Kasumi-1 (cell line): ENCODE data around the gene CLRN3.

Experiments
- DNase-seq, 2 experiments: peaks; one replicate each; lab custom pipeline; 2025; lab: John Stamatoyannopoulos, UW

Gene CLRN3

DNA sequence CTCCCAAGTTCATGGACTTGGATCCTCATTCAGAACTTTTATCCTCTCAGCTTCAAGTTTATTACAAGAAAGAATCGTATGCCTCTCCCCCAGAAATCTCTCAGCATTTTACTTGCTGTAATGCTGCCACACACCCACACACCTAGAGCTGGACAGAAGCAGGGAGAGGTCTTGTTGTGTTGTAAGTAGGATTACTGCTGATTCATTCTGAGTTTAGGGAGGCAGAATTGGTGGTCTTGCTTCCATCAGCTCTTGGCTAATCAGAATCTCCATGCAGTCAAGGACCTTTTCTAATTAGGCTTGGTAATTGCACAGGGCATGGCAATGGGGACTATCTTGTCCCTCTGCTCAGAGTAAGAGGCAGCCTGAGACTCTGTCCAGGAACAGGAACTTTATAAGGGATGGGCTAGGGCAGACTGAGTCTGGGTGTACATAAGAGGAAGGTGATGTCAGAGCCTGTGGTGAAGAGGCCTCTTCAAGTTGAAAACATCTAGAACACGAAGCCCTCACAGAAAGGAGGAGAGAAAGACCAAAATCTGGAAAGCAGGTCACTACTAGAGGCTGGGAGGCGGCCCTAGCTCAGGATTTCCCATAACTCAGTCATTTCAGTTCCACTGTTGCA, 7.1 kb upstream of the CLRN3 start:
- DNase-seq: peak; percentile 91 to 93

DNA sequence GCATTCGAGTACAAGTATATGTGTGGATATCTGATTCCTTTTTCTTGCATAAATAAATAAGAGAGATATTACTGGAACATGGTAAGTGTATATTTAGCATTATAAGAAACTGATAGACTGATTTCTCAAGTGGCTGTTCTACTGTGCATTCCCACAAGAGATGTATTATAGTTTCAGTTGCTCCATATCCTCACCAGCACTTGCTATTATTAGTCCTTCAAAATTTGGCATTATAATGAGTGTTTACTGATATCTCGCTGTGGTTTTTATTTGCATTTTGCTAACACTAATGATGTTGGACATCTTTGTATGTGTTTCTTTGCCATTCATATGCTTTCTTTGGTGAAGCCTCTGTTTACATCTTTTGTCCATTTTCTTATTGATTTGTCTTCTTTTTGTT, 4.4 kb upstream of the CLRN3 start:
- no peak for DNase-seq

DNA sequence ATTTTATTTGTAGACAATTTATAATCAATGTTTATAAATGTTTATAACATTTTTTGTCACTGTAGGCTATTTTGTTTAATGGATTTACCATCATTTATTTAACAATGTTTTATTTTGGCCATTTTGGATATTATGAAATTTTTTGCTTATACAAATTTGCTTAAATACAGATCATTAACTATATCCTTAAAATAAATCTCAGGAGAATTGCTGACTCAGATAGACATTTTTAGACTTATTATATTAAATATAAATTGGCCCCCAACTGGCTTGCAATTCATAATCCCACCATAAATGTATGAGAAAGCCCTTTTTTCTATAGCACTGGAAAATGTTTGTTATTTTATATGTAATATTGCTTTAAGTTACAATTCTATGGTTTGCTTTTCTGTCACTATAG, 3.8 kb upstream of the CLRN3 start:
- no peak for DNase-seq

DNA sequence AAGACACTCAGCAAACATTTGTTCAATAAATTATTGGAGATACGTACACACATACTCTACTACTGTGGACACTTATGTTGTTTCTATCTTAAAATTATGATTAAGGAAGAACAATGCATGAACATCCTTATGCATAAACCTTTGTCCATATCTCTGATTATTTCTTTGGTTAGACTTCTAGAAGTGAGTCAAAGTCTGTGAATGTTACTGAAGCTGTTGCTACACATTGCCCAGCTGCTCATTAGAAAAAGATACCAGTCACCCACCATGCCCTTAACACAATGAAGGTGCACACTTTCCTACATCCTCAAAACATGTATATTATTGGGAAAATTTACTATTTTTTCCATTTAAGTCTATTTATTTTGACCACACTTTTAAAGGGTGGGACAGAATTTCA, 1.4 kb upstream of the CLRN3 start:
- DNase-seq: no peak

DNA sequence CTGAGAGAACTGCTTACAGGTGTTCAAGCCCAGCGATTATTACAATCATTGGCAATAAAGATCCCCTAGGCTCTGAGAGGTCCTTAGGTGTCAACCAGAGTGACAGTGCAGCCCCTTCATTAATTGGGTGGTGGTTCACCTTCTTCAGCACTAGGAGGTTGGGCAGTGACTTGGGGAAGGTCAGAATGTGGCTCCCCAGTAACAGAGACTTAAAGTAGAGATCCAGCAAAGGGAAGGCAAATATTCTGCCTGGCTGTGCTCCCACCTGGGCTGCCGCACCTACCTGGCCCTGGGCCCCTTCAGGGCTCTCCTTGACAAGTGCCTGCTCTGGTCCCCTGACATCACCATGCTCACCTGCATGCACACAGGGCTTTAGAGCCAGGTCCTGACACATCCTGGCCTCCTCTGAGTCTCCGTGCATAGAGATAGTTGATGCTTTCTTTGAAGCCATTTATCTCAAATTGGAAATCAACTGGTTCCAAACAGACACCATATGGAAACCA, 1.9 kb downstream of the CLRN3 start:
- no peak for DNase-seq

DNA sequence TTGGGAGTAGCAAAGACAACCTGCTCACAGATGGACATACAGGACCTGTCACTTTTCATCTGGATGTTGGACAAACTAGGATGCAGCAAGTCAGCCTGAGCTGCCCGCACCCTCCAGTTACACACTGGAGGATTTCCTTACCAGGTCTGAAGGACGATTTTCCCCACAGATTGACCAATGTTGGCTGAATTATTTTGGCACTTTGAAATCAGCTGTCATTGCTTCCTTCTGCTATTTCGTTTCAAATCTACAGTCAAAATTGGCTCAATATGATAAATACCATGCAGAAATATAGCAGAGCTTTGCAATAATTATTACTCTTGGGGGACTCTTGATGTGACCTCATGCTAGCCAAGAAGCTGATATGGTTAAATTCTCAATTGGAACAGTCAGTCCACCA, 2.5 kb downstream of the CLRN3 start:
- DNase-seq: no peak

DNA sequence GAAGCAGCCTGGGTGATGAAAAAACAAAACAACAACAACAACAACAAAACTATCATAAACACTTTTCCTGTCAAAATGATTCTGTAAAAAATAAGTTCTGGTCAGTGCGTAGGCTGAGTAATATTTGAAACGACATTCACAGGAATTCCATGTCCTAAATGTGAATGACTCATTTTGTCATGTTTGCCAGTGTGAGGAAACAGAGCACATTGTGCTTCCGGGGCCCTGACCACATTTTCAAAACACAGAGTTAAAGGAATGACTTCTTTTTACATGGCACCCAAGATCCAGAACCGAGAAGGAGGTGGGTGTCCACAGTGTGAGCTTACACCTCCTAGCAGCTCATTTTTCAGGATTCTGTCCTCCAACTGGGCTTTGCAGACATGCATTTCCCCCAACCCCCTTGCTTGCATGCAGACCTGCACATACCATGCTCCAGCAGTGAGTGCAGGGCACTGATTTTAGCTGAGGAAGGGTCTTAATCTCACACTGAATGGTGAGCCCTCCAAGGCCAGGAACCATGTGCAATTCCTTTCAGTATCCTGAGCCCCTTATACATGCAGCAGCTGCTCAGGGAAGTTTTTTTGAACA, 3.0 kb downstream of the CLRN3 start:
- DNase-seq: peak; percentile 88 to 92

DNA sequence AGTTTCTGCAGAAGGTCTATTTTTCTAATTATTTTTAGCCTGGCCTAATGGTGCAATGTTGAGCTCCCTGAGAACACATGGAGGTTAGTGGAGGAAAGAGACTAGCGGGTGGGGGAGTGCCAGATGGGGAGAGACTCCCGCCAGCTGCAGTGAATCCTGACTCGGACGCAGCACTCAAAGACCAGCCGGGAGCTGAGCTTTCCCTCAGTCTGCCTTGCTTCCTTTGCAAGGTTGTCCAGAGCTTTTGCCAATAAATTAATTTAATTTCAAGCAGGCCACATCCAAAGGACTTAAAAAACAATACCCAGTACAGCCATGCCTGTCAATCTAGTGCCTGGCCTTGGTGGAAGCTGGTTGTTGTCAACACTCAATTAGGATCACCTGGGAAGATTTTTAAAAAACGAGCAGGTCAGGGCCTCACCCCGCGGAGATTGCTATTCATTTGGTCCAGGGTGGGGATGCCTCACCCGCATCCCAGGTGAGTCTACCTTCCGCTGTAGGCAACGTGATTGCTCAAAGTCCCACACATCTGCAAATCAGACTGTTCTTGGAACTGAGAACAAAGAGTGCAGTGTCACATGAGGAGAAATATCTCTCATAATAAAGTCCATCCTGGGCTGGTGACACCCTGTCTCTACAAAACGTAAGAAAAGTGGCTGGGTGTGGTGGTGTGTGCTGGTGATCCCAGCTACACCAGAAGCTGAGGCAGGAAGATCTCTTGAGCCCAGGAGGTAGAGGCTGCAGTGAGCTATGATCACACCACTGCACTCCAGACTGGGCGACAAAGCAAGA, 4.0 kb downstream of the CLRN3 start:
- peak; percentile 36 to 48 for DNase-seq

DNA sequence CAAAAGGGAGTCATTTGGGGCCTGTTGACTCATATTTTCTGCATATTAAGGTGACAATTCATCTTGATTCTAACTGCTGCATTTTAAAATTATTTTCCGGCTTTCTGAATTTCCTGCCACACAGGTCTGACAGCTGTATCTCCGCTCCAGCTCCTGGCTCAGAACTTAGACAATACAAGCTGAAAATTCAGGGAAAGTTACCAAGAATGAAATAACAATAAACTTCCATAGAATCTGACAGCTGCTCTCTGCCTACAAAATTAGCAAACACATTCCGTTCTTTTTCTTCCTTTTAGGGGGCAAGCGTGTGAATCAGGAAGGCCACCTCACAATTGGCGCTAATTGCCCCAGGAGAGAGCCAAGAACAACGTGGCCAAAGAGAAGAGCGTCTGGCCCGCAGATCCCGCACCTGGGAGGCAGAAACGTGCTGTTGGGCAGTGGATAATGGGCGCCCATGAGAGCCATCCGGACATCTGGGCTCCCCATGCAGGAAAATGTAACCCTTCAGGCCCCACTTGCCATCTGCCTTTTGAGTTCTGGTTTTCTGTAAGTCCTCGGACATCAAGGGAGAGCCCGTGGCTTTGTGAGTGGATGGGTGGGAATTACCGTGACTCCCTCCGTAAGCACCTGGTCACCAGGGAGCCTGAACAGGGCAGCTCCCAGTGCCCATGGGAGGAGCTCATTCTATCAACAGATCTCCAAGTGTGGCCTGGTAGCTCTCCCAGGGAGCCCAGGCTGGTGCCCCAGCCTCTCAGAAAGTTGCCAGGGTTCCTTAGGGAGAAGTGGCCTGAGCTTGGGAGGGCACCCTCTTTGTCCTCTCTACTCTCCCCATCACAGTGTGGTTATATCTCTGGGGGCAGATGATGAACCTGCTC, 5.0 kb downstream of the CLRN3 start:
- no peak for DNase-seq

DNA sequence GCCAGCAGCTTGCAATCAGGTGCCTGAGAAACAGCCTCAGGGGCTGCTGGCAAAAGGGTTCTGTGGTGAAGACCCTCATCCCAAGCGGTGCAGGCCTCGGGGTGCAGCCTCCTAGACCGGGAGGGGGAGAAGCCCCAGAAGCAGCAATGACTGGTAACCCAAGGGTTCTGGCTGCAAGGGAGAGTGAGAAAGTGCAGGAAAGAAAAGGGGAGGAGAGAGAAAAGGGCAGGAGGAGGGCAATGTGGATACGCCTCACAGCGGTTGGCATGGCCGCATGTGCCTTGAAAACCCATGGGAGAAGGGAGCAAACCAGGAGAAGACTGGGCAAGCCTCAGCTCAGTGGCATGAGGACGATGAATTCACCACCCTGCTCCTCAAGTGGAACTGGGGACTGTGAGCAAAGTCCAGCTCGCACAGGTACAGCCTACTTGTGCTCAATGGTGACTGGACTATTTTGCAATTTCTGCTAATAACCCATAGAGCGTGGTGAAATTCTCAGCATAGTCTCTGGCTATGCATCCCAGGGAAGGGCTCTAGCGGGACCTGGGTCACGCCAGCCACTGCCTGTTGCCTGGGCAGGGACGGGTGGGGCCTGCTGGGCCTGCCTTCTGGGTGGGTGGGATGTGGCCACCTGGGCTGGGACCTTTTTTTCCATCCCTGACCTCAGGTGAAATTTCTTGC, 6.2 kb downstream of the CLRN3 start:
- no peak for DNase-seq

DNA sequence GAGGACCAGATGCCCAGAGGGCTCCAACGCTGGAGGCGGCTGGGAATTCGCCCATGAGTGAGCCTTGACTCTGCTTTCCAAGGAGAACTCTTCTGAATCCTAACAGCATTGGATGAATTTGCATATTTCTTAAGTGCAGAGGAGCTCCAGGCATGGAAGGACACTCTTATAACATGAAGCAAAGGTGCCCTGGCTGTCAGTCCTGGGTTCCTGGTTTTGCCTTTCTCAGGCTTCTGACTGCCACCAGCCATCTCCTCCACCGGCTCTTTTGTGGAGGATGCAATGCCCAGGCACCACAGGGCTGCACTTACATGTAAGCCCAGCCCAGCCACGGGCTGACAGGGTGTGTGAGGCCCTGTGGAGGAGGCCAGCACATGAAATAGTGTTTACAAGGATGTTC, 8.2 kb downstream of the CLRN3 start:
- DNase-seq: no peak

DNA sequence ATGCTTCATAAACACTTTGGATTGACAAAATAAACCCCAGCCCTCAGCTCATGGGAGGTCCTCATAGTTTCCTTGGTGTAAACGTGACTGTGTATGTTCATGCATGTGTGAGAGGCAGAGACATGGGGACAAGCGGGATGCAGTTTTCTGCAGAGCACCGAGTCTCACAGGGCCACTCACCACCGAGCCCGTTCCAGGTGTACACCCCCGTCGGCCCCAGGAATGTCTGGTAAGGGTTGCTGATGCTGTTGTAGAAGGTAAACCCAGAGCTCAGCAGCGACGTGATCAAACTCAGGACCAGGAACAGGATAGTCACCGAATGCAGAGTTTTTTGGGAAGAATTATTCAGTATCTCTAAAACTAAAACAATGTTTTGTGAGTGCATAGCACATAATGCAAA, 9.2 kb downstream of the CLRN3 start:
- DNase-seq: no peak

DNA sequence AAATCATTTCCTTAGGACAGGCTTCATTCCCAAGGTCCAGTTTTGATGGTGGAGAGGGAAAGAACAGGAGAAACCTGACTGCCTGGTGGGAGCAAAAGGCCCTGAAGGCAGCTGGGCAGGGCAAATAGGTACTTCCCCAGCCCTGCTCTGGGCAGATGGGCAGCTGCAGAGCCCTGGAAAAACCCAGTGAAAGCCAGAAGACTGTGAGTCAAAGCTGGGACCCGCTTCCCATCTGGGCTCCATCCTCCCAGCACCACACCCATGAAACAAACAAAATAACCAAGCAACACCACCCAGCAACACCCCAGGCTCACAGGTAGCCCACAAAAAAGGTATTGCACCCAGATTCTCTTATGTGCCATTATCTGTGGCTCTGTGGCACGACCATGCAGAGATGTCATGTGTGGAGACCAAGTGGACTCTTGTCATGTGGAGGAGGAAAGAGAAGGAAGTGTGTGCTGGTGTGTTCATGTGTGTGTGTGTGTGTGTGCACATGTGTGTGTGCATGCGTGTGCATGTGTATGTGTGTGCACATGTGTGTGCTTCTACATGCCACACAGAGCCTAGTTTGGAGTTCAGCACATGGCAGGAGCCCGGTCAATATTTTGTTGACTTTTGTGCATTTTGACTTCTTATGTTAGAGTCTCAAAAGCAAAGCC, 9.8 kb downstream of the CLRN3 start:
- DNase-seq: no peak

DNA sequence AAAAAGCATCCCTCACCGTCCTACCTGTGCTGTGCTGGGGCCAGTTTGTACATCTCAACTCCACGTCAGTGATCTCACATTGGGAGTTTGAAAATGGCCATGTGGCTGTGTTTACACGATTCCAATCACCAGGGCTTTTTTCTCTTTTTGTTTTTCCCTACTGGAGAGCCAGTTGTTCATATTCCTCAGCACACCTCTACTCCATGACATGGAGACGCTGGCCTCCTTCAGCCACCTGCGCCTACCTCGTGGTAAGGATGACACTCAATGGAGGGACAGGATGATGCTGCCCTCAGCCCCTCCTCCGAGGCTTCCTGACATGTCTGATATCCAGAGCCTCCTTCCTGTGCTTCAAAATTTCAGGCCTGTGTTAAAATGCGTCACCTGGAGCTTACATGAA, 10.3 kb downstream of the CLRN3 start:
- no peak for DNase-seq

DNA sequence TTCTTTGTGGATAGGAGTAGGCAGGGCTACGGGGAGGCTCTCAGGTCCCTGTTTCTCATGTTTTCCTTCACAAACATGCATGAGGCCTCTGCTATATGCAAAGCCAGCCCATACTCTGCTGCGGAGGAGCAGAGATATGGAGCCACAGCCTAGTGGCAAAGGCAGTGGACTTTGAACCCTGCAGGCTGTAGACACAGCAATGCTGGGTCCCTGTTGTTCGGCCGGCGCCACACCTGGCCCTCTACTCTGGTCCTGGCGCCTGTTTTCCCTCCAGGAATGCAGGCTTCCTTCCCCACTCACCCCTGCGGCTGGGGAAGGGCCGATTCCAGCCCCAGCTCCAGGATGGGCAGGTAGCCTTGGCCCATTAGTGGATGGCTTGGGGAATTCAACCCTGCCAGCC, 11.5 kb downstream of the CLRN3 start:
- DNase-seq: no peak

DNA sequence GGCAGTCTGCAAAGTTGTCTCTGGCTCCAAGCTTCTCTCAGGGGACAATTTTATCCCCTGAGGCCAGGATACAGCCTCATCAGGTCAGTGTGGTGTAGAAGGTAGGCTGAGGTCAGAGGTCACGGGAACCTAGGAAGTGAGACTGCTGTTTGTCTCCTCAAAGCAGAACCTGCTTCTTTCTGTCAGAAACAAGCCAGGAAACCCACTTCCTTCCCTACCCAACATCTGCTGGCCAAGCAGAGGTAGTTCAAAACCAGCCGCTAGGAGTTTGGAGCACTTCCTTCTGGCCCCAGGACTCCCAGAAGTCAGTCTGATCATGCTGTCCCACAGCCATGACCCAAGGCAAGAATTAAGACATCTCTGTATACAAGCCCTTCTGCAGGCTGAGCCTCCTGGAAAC, 12.2 kb downstream of the CLRN3 start:
- DNase-seq: peak; percentile 95 to 97

DNA sequence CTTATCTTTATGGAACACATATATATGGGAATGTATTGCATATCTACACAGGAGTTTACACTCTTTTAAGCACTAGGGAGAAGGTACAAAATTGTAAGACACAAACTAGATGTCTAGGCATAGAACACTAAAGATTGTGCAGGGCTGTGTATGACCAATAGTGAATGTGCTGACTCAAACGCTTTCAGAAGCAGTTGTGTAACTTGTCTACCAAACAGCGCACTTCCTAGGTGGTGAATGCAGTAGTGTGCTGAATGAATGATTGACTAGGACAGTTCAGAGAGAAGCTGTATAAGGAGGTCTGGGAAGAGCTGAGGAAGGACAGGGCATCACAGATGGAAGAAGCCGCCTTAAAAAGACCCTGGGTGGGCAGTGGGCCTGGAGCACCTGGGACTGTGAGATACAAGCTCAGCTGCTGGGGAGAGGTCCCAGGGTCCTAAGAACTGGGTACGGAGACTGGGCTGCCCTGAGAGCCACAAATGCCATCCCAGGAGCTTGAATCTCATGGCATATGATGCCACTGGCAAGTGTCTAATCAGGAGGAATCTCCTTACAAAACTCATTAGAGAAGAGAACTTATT, 14.2 kb downstream of the CLRN3 start:
- DNase-seq: no peak

DNA sequence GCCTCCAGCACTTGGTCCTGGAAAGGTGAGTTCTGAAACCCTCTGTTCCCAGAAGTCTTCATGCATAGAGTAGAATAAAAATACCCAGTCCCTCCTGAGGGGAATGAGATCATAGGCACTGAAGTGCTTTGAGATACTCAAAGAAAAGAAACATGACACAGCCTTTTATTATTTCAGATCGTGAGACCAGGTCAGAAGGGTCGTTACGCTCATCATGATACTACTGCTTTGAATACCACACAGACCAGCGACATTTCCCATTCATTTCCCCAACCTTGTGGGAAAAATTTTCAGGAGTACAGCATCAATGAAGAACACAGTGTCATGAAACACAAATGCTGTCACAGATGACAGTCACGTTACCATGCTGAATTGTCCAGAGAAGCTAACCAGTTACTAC, 15.0 kb downstream of the CLRN3 start:
- DNase-seq: no peak

DNA sequence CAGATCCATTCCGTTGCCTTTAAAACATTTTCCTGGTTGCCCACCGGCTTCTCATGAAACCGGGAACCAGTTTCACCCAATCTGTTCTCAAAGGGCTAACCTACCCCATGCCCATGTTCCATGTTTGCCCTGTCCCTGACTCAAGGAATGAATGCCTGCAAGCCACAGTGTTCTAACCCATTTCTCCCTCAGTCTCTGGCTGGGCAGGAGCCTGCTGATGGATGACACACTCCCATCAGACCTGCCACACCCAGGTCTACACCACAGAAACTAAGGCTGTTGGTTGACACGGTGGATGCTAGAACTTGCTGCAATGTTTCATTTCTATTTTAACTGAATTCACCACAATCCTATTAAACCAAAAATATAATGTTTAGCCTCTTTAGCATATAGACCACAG, 15.6 kb downstream of the CLRN3 start:
- DNase-seq: no peak

DNA sequence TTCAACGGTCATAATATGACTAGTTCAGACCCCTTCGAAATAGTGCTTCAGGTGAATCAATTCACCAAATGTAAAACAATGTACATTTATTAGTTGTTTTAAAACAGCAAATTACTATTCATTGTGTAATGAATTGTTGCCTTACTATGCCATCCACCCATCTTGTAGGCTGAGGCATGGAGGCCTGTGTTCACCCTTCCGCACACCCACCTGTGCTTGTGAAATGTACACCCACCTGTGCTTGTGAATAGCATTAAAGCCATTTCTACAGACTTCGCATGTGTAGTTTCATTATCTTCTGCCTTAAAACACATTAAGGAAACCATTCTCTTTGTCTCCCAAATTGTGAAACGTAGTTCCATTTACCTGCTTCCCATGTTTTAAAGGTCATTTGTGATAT, 16.8 kb downstream of the CLRN3 start:
- DNase-seq: no peak

DNA sequence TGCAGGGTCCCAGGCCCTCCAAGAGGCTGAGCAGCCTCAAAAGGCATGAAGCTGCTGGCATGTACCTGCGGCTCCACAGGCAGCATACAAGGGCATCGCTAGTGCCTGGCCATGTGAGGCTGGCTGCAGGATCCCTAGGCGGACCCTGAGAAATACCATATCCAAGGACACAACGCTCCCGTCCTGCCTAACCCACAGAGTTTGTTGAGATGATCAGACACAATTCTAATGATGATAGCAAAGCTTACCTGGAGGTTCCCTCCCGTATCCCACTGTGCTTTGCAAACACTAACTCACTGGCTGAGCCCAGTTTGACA, 17.3 kb downstream of the CLRN3 start:
- DNase-seq: no peak
